H54 (cell line): Measurements from ENCODE around the gene RPS23.

Experiments
- DNase-seq: peaks from one replicate; pipeline ENCODE4 v3.0.0; 2011; ENCODE audit warnings: low spot score, mixed read lengths; ENCODE audit not compliant: insufficient read length
- FAIRE-seq: peaks from 3 replicates; lab custom pipeline; 2011; peaks lifted over from hg19 to GRCh38; lab: Jason Lieb, UNC
- POLR2A ChIP-seq: IDR thresholded peaks from 2 replicates; pipeline ENCODE4 v1.6.1; 2011; ENCODE audit warnings: low read depth, mild to moderate bottlenecking, low read length

The RPS23 gene

DNA sequence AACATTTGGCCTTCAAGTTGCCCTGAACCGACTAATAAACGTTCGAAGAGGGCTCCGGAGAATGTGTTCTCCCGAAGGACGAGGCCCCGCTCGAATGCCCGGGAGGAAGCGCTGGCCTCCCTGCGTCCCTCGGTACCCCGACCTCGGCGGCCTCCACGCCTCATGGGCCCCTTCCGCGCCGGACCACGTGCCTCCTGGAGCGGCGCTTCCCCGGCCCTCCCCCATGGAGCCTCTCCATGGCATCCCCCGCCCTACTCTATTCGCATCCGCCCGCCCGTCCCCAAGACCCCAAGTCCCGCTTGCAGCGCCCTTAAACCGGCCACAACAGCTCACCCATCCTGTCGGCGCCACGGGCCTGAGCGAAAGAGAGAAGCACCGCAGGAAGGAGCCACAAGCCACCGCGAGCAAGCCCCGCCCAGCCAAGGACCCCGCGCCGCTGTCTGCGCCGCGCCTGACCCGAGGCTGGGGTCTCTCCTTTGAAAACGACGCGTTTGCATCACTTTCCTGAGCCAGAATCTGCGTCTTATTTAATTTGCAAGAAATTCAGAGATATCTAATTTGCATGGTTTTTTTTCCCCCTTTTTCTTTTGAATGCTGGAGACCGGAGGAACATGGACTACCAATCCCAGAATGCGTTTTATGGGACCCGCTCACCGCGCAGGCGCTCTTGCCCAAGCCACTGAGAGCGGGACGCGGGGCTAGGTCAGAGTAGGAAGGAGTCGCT, at the start of gene RPS23:
Gene RPS23, minus strand, starts transcription at position 368 of the 724 bp plus-strand sequence. Its CDS starts 31 bp downstream, at position 337.
- FAIRE-seq: peak; percentile 83
- peak; percentile 77 for DNase-seq
- peak; percentile 76 for TF ChIP-seq POLR2A

DNA sequence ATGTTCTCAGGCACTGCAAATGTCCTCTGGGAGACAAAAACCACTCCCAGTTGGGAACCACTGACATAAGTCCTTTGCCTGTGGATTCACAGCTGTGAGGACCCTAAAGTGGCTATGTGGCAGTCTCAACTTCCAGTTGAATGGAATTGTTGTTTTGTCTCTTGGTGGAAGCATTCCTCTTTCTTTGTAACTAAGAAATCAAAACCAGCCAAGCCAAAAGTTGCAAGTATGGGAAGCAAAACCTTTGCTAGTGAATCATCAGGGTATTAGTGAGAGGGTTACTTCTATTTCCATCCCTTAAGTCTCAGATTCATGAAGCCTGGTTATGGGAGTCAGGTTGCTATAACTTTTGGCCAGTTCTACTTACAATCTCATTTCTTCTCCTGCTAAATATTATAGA, 49.8 kb upstream of the RPS23 start:
- FAIRE-seq (no peak), DNase-seq (no peak)
- TF ChIP-seq POLR2A: no peak

DNA sequence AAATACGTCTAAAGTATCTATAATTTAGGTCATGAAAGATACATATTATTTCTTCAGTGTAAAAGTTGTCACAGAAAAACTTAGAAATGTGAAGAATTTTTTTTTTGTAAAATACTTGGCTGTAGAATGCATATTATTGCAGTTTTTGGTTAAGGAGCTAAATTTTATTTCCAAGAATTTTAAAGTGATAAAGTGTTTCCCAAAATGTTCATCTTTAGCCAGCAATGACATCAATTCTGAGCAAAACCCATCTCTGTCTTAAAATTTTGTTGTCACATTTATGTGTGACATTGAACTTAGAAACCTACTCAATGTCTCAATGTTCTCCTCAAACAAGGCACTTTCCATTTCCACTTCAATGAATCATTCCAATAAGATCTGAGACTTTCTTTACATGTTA, 47.8 kb upstream of the RPS23 start:
- FAIRE-seq (no peak), DNase-seq (no peak)
- TF ChIP-seq POLR2A: no peak

DNA sequence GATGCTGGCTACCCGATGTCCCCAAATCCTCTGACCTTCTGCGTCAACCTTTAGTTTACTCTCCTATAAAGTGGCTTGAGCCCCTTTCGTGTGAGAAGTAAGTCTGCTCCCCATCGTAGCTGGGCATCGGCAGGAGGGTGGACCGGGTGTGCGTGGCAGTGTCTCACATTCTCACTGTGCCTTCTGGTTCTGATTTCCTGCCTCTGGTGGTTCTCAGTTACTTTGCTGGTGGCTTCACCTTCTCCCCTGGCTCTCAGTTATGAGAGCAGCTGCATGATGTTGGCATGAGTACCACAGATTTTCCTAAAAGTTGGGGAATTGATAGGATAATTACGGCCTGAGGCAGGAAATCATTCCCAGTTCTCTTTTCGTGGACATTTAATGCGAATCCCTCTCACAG, 47.0 kb upstream of the RPS23 start:
- FAIRE-seq (no peak), DNase-seq (no peak)
- no peak for TF ChIP-seq POLR2A

DNA sequence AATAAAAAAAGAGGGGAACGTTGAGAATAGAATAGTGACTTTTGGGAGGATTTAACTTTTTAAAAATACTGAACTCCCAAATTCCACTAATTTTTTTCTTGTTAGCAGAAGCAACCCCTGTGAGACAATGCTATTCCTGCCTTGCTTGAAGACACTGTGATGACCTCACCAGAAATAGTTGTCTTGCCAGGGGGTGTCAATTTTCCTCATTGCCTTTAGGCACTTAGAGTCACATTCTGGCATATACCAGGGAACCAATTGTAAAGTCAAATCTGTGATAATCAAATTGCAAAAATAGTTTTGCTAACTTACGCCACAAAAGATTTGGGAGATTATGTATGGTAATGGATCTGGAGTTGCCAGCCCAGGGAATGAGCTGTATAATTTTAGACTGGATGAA, 42.8 kb upstream of the RPS23 start:
- FAIRE-seq (no peak), DNase-seq (no peak)
- no peak for TF ChIP-seq POLR2A

DNA sequence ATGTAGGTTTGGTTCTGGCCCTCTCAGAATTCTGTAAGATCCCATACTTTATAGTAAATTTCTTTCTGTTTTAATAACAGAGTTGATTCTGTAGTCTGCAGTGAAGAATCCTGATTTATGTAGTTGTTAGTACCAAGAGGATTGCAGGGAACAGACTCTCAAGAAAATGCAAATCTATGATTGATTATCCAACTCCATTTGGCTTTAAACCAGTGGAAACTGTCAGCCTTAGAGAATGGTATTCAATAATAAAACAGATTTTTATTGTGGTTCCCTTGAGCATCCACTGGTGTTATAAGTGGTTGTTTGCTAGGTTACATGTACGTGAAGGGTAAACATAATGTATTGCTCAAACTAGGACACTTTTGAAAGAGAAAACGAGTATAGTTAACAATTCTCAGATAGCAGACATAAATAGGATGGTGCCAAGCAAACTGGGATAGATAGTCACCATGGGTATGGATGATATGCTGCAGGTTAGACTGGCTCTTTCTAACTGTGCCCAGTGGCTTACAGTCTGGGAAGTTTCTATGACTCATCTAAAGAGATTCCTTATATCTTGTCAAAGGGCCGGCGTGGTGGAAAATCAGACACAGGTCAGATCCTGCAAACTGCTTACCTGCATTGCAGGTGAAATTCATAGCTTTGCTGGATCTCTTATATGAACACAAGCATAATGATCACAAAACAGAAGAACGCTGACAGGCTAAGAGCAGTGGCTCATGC, 41.7 kb upstream of the RPS23 start:
- no peak for TF ChIP-seq POLR2A
- FAIRE-seq: no peak
- no peak for DNase-seq

DNA sequence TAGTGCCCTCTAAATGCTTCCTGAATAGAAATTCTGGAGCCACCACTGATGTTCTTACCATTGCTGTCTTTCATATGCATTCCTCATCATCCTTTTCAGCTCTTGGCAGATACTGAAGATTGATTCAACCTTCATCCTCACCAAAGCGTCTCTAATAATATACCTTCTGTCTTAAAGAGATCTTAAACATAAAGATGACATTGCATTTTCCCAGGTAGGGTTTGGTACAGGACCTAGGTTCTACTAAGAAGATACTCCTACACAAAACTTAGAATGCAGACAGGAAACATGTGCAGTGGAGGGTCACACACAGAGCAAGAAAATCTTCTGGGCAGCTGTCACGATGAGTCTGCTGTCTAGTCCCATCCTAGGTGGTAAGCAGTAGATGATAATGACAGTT, 41.0 kb upstream of the RPS23 start:
- FAIRE-seq (no peak), DNase-seq (no peak)
- no peak for TF ChIP-seq POLR2A

DNA sequence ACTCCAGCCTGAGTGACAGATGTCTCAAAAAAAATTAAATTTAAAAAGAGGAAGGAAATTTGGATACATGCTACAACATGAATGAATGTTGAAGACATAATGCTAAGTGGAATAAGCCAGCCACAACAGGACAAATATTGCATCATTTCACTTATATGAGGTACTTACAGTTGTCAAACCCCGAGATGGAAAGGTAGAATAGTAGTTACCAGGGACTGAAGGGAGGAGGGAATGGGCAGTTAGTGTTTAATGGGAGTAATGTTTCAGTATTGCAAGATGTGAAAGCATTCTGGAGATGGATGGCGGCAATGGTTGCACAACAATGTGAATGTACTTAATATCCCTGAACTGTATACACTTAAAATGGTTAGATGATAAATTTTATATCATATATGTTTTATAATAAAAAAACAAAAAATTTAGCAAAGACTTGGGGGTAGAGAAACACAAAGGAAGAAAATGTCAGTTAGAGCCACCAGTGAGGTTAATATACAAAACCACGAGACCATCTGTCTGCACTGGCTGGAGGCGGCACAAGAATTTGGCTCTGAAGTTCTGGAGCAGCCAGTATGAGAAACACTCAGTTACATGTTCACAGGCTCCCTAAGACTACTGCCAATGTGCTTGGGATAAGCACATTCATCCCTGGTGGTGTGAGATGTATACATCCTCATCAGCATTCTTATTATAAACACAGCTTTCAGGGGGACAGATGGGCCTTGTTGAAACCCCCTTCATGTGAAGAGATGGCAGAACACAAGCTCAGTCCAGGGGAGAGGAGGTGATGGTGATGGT, 37.0 kb upstream of the RPS23 start:
- DNase-seq (no peak), FAIRE-seq (no peak)
- no peak for TF ChIP-seq POLR2A

DNA sequence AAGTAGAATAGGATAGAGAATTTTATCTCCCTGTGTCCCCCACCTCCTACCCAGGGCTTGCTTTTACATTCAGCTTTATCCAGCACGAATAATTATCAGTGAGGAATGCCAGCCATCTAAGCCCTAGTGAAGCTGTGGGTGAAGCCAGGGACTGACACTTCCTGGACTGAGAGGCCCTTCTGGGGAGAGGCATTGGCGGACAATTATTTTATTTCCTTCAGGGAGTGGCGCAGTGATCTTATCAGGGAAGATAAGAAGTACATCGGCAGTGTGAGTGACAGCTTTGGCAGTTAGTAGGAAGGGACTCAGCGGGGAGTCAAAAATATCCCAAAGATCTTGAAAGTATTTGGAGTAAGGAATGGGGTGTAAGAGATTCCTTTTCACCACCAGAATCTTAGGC, 34.9 kb upstream of the RPS23 start:
- TF ChIP-seq POLR2A: no peak
- FAIRE-seq: no peak
- DNase-seq: no peak

DNA sequence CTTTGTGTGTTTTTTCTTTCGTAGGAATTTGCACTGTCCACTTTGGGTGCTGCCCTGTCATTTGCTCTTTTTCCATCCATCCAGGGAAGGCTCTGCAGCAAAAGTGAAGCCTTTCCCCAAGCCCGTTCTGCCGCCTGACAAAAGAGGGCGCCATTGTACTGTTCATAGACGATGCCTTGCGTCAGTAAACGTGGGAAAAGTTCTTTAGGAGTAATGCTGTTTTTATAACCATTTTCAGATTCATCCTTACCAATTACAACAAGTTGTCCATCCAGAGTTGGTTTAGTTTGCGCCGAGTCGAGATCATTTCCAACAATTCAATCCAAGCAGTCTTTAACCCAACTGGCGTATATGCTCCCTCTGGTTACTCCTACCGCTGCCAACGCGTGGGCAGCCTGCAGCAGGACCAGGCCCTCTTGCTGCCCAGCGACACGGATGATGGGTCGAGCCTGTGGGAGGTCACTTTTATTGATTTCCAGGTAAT, 34.3 kb upstream of the RPS23 start:
- TF ChIP-seq POLR2A: no peak
- FAIRE-seq: peak; percentile 72
- DNase-seq: peak; percentile 31

DNA sequence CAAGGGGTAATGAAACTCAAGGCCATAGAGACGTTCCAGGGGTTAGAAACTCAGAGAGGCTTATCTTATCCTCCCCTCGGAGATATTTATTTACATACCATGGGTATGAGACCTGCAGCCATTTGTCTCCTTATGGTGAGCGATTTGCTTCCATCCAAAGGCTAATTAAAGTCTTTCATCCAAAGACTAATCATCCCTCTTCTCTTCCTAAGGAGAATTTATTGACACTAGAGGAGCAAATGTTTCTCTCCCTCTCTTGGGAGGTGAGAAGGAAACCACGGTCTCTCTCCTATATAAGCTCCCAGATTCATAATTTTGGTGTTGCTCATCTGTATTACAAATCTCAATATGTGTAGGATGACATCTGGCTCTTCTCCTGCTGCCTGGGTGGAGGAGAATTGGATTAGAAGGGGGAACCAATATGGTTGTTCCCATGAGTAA, 31.0 kb upstream of the RPS23 start:
- no peak for DNase-seq
- no peak for FAIRE-seq
- TF ChIP-seq POLR2A: no peak

DNA sequence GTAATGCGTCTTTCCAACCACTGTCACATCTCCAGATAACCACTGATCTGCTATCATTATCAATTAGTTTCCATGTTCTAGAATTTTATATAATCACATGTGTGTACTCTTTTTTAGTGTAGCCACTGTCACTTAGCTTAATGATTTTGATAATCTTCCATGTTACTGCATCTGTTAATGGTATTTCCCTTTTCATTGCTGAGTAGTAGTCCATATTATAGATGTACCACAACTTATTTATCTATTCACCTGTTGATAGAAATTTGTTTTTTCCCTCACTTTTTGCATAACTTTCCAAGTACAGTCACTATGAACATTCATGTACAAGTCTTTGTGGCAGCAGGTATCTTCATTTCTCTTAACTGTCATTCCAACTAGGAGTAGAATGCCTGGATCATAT, 30.3 kb upstream of the RPS23 start:
- no peak for TF ChIP-seq POLR2A
- no peak for FAIRE-seq

DNA sequence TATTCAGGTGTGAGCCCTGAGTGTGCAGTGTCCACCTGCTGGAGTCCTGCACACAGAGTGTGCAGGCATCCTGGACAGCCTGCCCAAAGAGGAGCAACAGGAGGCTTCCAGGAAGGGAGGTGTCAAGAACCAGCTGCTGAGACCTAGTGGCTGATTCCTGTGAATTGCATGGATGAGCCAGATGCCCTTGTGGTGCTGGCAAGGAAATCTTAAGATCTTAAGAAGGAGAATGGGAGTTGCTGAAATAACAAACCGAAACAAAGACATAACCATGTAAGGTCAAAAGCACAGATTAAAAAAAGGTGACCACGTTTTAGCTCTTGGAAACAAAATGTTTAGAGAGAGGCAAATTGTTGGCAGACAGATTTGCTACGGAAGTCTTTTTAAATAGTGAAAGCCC, 29.3 kb upstream of the RPS23 start:
- no peak for TF ChIP-seq POLR2A
- DNase-seq: no peak
- FAIRE-seq: no peak

More for the DNA sequence above, 30.3 kb upstream of the RPS23 start:
- no peak for DNase-seq

DNA sequence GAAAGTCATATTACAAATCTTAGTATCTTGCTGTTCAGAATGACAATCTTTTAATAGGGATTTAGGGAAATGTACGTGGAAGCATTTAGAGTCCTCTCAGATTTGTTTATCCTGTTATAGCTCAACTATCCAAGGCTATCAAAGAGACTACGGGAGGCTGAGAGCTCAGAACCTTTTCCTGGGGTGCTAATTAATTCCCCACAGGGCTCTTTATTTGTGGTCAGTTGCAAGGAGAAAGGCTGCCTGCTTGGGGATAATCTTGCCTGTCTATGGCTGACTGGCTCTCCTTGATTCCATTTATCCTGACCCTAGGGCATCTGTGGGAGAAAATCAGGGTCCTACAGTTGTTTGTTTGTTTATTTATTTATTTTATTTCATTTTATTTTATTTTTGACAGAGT, 28.0 kb upstream of the RPS23 start:
- no peak for FAIRE-seq
- no peak for TF ChIP-seq POLR2A
- DNase-seq: no peak

DNA sequence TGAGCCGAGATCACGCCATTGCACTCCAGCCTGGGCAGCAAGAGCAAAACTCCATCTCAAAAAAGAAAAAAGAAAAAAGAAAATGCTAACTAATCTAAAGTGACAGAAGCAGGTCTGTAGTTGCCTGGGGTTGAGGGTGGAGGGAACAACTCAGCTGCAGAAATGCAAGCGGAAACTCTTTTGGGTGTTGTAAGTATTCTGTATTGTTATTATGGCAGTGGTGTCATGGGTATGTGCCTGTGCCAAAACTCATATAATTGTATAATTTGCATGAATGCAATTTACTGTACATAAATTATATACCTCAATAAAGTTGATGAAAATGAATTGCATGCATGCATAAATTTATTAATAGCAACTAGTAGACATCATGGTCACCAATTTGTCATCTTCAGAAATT, 23.0 kb upstream of the RPS23 start:
- DNase-seq (no peak), FAIRE-seq (no peak)
- TF ChIP-seq POLR2A: no peak
